GM21390 (cell line): ENCODE data around the gene PRRG4.
"Not testable (repeated sequence)": the region's sequence is repeated elsewhere in the genome, so short reads cannot be mapped to it uniquely, and the experiment has no call there.

Experiments used
- ATAC-seq: cut with Tn5 transposase; IDR thresholded peaks from one replicate; pipeline ENCODE4 v1.9.1; 2021; ENCODE audit not compliant: unreplicated experiment

PRRG4 gene

GRCh38 chr11:32830413-32830738, 649 bp downstream of the PRRG4 start:
- ATAC-seq = no peak

GRCh38 chr11:32830796-32831195, 1.1 kb downstream of the PRRG4 start:
- ATAC-seq = no peak

GRCh38 chr11:32831221-32831620, 1.5 kb downstream of the PRRG4 start:
- ATAC-seq = no peak

GRCh38 chr11:32833921-32834320, 4.2 kb downstream of the PRRG4 start:
- no peak for ATAC-seq

GRCh38 chr11:32836946-32837345, 7.2 kb downstream of the PRRG4 start:
- ATAC-seq = no peak

GRCh38 chr11:32838505-32839274, 9.0 kb downstream of the PRRG4 start:
- no peak for ATAC-seq

GRCh38 chr11:32839308-32839707, 9.6 kb downstream of the PRRG4 start:
- ATAC-seq = no peak

GRCh38 chr11:32840587-32840986, 10.9 kb downstream of the PRRG4 start:
- no peak for ATAC-seq

- ATAC-seq = no peak
Measured at GRCh38 chr11:32843544-32843943, 13.8 kb downstream of the PRRG4 start.

GRCh38 chr11:32847511-32847910, 17.8 kb downstream of the PRRG4 start:
- no peak for ATAC-seq

- no peak for ATAC-seq
Measured at GRCh38 chr11:32849761-32850160, 20.0 kb downstream of the PRRG4 start.

GRCh38 chr11:32851251-32851650, 21.5 kb downstream of the PRRG4 start:
- no peak for ATAC-seq

- ATAC-seq = no peak
Measured at GRCh38 chr11:32852207-32852606, 22.5 kb downstream of the PRRG4 start.

- ATAC-seq = no peak
Measured at GRCh38 chr11:32855601-32856000, 25.9 kb downstream of the PRRG4 start.

- no peak for ATAC-seq
Measured at GRCh38 chr11:32858731-32859130, 29.0 kb downstream of the PRRG4 start.

- ATAC-seq = no peak
Measured at GRCh38 chr11:32861850-32862577, 32.3 kb downstream of the PRRG4 start.

GRCh38 chr11:32864555-32864954, 34.8 kb downstream of the PRRG4 start:
- ATAC-seq = no peak

GRCh38 chr11:32868752-32869151, 39.0 kb downstream of the PRRG4 start:
- ATAC-seq = not testable (repeated sequence)

GRCh38 chr11:32870676-32871075, 40.9 kb downstream of the PRRG4 start:
- no peak for ATAC-seq

- no peak for ATAC-seq
Measured at GRCh38 chr11:32874132-32874531, 44.4 kb downstream of the PRRG4 start.

GRCh38 chr11:32881286-32881685, 51.6 kb downstream of the PRRG4 start:
- no peak for ATAC-seq

- no peak for ATAC-seq
Measured at GRCh38 chr11:32883421-32883820, 53.7 kb downstream of the PRRG4 start.

GRCh38 chr11:32884023-32884422, 54.3 kb downstream of the PRRG4 start:
- ATAC-seq = no peak
